GM12891 (cell line): ENCODE results near the gene TLE3.
A peak's percentile ranks its signal among the peaks of the same experiment; 100 is the strongest.

Source experiments
- DNase-seq: peaks from one replicate; pipeline ENCODE4 v3.0.0; 2011; ENCODE audit warnings: low spot score; ENCODE audit not compliant: insufficient read length
- FAIRE-seq: peaks from 2 replicates; lab custom pipeline; 2011; peaks lifted over from hg19 to GRCh38; lab: Jason Lieb, UNC
- PAX5 ChIP-seq: IDR thresholded peaks from 2 replicates; pipeline ENCODE4 v1.6.1; 2011; ENCODE audit warnings: low read length, moderate library complexity, mild to moderate bottlenecking; ENCODE audit not compliant: insufficient read depth, severe bottlenecking
- POLR2A ChIP-seq: IDR thresholded peaks from 2 replicates; pipeline ENCODE4 v1.6.1; 2011; ENCODE audit warnings: low read depth, low read length, control low read depth
- POLR2AphosphoS5 ChIP-seq: IDR thresholded peaks from 2 replicates; pipeline ENCODE4 v1.6.1; 2011; ENCODE audit warnings: low read depth, low read length, control low read depth
- POU2F2 ChIP-seq: IDR thresholded peaks from 2 replicates; pipeline ENCODE4 v1.6.1; 2011; ENCODE audit warnings: low read depth, mild to moderate bottlenecking, control low read depth, low read length, moderate library complexity
- SPI1 ChIP-seq: IDR thresholded peaks from 2 replicates; pipeline ENCODE4 v1.6.1; 2011; ENCODE audit warnings: low read depth, low read length, control low read depth
- TAF1 ChIP-seq: IDR thresholded peaks from 2 replicates; pipeline ENCODE4 v1.6.1; 2011; ENCODE audit warnings: low read depth, low read length, control low read depth

Gene TLE3

DNA sequence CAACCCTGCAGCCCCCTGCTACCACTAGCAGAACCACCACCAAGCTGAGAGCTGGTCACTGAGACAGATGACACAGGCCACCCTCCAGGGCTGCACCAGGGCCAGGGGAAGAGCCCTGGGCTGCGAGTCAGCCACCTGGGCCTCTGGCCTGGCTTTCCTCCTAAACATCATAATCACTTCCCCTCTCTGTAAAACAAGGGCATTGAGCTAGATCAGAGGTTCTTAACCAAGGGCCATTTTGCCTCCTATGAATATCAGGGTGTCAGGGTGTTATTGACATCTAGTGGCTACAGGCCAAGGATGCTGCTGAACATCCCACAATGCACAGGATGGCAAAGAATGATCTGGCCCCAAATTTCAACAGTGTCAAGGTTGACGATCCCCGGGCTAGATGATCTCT is 25.2 kb downstream of the TLE3 start:
- no peak for DNase-seq
- FAIRE-seq, result peak; percentile 58
- TF ChIP-seq POU2F2 (no peak), PAX5 (no peak), POLR2A (no peak), SPI1 (peak; percentile 32; the same call in 1 of the 2 replicates), POLR2AphosphoS5 (no peak), TAF1 (no peak)

DNA sequence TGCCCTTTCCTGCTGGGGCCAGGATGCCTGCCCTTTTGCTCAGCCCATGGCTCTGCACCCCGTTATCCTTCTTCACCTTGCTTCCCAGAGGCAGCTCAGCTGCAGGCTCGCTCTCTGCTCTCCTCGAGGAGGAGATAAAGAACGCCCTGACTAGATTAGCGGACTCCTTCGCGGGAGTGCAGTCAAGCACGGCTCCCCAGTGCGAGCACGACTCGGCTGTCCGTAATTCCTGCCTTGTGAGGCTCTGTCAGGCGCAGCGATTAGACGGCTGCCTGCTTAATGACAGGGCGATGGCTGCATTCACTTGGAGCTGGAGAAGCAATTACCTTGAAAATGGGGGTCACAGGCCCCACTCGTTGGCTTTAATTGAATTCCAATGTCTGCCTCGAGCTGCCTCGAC is 25.9 kb downstream of the TLE3 start:
- DNase-seq (no peak), FAIRE-seq (no peak)
- TF ChIP-seq PAX5 (no peak), POLR2AphosphoS5 (no peak)

DNA sequence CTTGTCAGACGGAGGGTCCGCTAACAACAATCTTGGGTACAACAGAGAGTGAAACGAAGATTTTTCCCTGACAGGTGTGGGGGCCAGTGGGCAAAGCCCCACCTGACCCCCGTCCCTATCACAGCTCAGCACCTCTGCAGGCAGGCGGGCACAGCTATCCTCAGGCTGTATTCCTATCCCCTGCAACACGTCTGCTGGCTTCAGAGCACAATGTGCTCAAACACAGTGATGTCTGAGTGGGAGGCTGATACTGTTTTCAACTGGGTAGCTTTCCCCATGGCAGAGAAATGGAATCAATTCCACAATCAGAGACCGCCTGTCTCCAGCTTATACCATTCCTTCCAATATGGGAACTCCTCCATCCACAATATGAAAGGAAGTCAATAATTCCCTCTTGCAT is 28.0 kb downstream of the TLE3 start:
- DNase-seq, result no peak
- no peak for TF ChIP-seq POU2F2
- no peak for TF ChIP-seq PAX5
- TF ChIP-seq TAF1, result no peak
- TF ChIP-seq POLR2A, result no peak
- no peak for TF ChIP-seq POLR2AphosphoS5
- no peak for TF ChIP-seq SPI1
- FAIRE-seq, result no peak

DNA sequence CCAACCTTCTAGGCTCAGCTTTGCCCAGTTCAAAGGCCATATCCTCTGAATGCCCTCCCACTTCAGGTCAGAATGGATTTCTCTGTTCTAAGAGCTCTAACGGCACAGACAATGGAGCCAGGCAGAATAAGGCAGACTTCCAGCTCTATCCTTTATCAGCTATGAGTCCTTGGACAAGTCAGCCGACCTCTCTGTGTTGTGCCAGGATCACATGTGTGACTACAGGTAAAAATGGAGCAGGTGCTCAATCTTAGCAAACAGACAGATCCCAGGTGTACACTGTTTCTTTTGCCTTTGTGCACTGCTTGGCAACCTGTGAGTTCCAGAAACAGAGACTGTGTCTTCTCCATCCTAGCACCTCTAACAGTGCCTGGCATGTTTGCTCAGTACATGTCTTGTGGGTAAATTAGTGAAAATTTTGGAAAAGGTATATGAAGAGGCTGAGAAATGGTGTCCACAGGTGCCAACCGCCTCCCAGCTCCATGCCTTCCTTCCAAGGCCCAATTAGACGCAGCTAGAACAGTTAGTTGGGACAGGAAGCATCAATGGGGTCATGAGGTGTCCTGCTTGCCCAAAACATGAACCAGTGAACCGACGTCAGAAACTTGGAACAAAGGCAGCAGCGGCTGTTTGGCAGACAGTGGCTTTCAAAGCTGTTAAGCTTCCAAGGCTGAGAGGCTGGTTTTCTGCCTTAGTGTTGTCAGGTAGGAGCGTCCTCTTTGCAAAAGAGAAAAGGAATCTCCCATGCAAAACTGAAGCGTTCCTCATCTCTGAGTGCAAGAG is 28.7 kb downstream of the TLE3 start:
- no peak for DNase-seq
- FAIRE-seq, result no peak
- TF ChIP-seq TAF1, result no peak
- no peak for TF ChIP-seq POLR2AphosphoS5
- TF ChIP-seq SPI1, result no peak
- no peak for TF ChIP-seq PAX5
- no peak for TF ChIP-seq POU2F2
- TF ChIP-seq POLR2A, result no peak

DNA sequence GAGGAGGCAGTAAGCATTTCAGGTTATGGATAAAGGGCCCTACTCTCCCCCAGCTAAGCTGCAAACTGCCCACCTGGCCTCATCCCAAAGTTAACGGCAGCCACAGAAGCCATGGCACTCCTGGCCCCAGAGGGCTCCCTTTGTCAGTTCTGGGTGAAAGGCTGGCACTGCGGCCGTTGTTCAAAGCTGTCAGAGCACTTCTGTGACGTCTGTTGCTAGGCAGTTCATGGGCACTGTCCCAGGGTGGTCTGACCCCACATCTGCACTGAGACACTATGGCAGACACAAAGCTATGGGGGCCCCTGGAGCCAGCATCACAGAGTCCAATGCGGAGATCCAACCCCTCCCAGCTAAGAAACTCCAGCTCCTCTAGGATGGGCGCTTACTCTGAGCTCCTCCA is 30.0 kb downstream of the TLE3 start:
- FAIRE-seq, result no peak
- TF ChIP-seq TAF1, result no peak
- TF ChIP-seq PAX5, result no peak
- no peak for TF ChIP-seq POU2F2
- TF ChIP-seq POLR2A, result no peak
- no peak for TF ChIP-seq POLR2AphosphoS5
- no peak for TF ChIP-seq SPI1
- DNase-seq, result no peak

DNA sequence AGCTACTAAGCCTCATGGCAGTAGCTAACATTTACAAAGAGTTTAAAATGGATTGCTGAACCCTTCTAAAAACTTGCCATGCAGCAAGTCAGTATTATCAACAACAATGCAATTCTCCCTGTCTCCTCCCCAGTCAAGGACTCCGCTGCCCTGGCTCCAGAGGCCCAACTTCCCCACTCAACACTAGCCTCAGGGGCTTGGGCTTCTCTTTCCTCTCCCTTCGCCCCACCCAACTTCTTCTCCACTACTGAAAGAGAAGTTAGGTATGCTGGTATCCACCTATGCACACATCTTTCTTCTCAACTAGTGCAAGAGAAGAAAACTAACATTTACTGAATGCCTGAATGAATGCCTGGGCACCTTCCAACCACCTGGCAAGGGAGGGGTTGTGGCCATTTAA is 30.7 kb downstream of the TLE3 start:
- DNase-seq (no peak), FAIRE-seq (no peak)
- TF ChIP-seq POU2F2, result no peak
- no peak for TF ChIP-seq POLR2AphosphoS5
- no peak for TF ChIP-seq PAX5
- no peak for TF ChIP-seq TAF1
- TF ChIP-seq SPI1, result no peak
- TF ChIP-seq POLR2A, result no peak

DNA sequence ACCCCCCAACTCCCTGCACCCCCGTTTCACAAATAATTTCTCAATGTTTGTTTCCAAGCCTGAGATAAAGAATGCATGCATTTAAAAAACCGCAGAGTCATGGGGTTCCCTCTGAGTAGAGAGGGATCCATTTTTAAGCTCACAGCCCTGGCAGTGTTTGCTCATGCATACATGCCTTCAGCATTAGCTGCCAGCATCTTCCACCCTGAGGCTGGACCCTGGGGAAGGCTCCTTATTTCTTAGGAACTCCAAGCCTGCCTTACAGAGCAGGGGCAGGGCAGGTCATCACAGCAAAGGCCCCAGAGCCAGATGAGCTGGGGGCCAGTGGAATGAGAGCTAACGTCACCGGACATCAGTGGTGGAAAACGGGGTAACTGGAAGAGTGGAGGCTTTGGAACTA is 31.3 kb downstream of the TLE3 start:
- FAIRE-seq, result no peak
- TF ChIP-seq PAX5, result no peak
- no peak for TF ChIP-seq POLR2A
- no peak for TF ChIP-seq TAF1
- TF ChIP-seq POU2F2, result no peak
- no peak for TF ChIP-seq SPI1
- no peak for TF ChIP-seq POLR2AphosphoS5
- DNase-seq, result no peak

DNA sequence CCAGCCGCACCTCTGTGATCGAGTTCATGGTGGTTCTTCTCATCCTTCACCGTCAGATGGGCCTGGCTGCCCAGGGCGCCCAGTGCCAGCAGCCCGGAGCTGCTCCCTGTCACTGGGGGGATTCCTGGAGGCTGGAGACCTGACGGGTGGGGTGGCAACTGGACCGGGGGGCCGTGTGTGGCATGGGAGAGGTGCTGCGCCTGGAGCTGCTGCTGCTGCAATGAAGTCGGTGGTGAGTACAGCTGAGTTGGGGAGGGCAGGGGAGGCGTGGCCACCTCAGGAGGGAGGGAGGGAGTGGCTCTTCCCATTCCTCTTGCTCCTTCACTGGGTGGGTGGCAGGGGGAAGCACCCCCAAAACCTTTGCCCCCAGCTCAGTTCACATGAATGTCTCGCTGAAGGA is 31.7 kb downstream of the TLE3 start:
- DNase-seq (no peak), FAIRE-seq (no peak)
- TF ChIP-seq PAX5, result no peak
- TF ChIP-seq SPI1, result no peak
- TF ChIP-seq TAF1, result no peak
- TF ChIP-seq POU2F2, result no peak
- TF ChIP-seq POLR2AphosphoS5, result no peak

DNA sequence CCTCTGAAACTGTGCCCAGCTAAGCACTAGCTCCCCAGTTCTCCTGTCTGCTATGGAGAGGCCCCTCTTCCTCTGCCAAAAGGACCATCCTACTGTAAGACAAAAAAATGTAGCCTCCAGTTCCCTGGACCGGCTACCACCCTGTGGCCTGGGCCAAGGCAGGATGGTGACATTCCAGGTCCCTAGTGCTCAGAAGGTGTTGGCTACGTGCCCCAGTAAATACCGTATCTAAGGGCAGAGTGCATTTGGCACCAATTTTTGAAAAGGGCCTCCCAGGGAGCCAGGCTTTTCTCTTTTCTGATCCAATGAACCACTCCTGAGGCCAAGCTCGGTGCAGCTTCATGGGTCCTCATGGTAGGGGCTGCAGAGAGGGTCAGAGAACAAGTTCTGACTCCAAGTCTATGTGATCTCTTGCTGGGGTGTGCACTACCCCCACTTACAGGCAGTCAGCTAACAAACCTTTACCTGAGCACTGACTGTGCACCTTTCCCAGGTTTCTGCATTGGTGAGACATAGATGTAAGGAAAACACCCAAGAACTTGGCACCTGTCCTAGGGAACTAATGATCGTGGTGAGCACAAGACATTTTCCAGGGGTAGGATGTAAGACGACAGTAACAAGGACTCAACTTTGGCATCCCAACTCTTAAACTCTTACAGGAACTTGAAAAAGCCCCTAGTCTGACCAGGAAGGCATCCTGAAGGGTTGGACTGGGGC is 32.6 kb downstream of the TLE3 start:
- DNase-seq, result no peak
- FAIRE-seq, result no peak
- TF ChIP-seq POLR2A (no peak), PAX5 (no peak), POU2F2 (no peak), POLR2AphosphoS5 (no peak), SPI1 (no peak), TAF1 (no peak)

DNA sequence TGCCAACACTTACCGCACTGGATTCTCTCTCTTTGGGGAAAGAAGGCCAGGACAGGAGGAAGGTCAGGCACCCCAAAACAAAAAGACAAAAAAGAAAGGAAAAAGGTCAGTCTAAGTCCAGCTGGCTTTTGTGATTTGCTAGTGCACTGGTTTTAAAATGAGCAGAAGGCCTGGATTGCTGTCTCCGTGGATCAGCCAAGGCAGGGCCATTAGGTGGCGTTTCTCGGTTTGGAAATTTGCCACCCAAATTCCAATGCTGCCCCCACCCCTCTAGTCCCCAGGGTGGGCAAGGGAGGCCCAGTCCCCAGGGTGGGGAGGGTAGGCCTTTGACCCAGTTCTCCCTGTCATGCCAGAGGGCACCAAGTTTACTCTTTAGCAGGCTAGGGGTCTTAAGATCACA is 33.3 kb downstream of the TLE3 start:
- DNase-seq (no peak), FAIRE-seq (no peak)
- TF ChIP-seq SPI1, result no peak
